Smooth muscle cell (in vitro differentiated cells): ENCODE data around the gene HNRNPA2B1. TPM values are rescaled to one million over a fixed set of nuclear protein-coding genes. Genes with fewer than 3 reads are reported as not detected.

Experiments
- DNase-seq: peaks from one replicate; lab custom pipeline; 2025; ENCODE audit not compliant: unreplicated experiment; lab: John Stamatoyannopoulos, UW
- H2AFZ ChIP-seq: fragments of 200-600 bp; sonication (generic); 2 replicates; pipeline ENCODE4 v1.6.0; 2016; ENCODE audit warnings: antibody characterized with exemption, low read depth, mild to moderate bottlenecking
- H3F3A ChIP-seq: fragments of 200-600 bp; sonication (generic); 2 replicates; pipeline ENCODE4 v1.6.0; 2017; ENCODE audit warnings: antibody characterized with exemption, low read depth
- H3K27ac ChIP-seq: fragments of 200-600 bp; sonication (generic); 2 replicates; pipeline ENCODE4 v1.5.1; 2016; ENCODE audit warnings: low read depth, mild to moderate bottlenecking
- H3K27me3 ChIP-seq: fragments of 200-600 bp; sonication (generic); 2 replicates; pipeline ENCODE4 v1.6.1; 2016; ENCODE audit warnings: low read depth, mild to moderate bottlenecking
- H3K36me3 ChIP-seq: fragments of 200-600 bp; sonication (generic); 2 replicates; pipeline ENCODE4 v1.5.1; 2016; ENCODE audit warnings: low read depth
- H3K4me1 ChIP-seq: fragments of 200-600 bp; sonication (generic); 2 replicates; pipeline ENCODE4 v1.5.1; 2016; ENCODE audit warnings: low read depth
- H3K4me2 ChIP-seq: fragments of 200-600 bp; sonication (generic); 2 replicates; pipeline ENCODE4 v1.6.0; 2016; ENCODE audit warnings: mild to moderate bottlenecking
- H3K4me3 ChIP-seq: fragments of 200-600 bp; sonication (generic); 2 replicates; pipeline ENCODE4 v1.5.1; 2016; ENCODE audit warnings: mild to moderate bottlenecking
- H3K79me2 ChIP-seq: fragments of 200-600 bp; sonication (generic); 2 replicates; pipeline ENCODE4 v1.6.0; 2016; ENCODE audit warnings: low read depth, mild to moderate bottlenecking
- H3K9ac ChIP-seq: fragments of 200-600 bp; sonication (generic); 2 replicates; pipeline ENCODE4 v1.6.0; 2016; ENCODE audit warnings: low read depth
- H3K9me3 ChIP-seq: fragments of 200-600 bp; sonication (generic); replicated peaks from 2 replicates; pipeline ENCODE4 v1.5.1; 2016; ENCODE audit warnings: low read depth
- H4K20me1 ChIP-seq: fragments of 200-600 bp; sonication (generic); 2 replicates; pipeline ENCODE4 v1.6.0; 2016; ENCODE audit warnings: low read depth
- WGBS: methylation state at CpG from one replicate; pipeline ENCODE4 v1.1.7; 2016; ENCODE audit warnings: low lambda C conversion rate; 5-methylcytosine and 5-hydroxymethylcytosine counted together
- polyA plus RNA-seq: library from polyadenylated mRNA; unstranded; fragments of >200 nt; fragmentation: Nextera tagmentation; extraction: Ambion mirVana; gene quantifications from 2 replicates; pipeline ENCODE4 v1.2.1, GENCODE V29; 2016
- total RNA-seq: library from RNA; depleted of rRNA; stranded (reverse); fragments of >200 nt; gene quantifications from 2 replicates; pipeline ENCODE4 v1.2.3, GENCODE V29; 2014
- TF ChIP-seq, protein P1 (sequence below): fragments of 200-600 bp; sonication (generic); IDR thresholded peaks from 2 replicates; pipeline ENCODE4 v1.5.1; 2017; ENCODE audit warnings: borderline replicate concordance, mild to moderate bottlenecking, antibody characterized with exemption; ENCODE audit not compliant: insufficient read depth, poor library complexity, severe bottlenecking

Gene HNRNPA2B1
- total and polyA plus RNA-seq, 2 experiments from 2014 or later: 158 to 393 TPM

DNA sequence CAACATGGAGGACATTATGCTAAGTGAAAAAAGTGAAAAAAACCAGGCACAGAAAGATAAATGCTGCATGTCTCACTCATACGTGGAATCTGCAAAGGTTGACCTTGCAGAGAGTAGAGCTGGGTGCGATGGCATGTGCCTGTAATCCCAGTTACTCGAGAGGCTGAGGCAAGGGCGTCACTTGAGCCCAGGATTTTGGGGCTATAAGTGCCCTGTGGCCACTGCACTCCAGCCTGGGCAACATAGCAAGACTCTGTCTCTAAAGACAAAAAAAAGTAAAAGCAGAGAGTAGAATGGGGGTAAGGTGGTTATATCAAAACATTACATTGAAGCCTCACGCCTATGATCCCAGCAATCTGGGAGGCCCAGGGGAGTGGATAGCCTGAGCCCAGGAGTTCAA is 23.8 kb upstream of the HNRNPA2B1 start:
- Histone ChIP-seq H3K27ac (no peak overlapping the region), H3K27me3 (no peaks in the 10 kb centered on the region), H3F3A (no peaks in the 10 kb centered on the region), H3K4me1 (no peaks in the 10 kb centered on the region), H3K4me2 (no peak overlapping the region), H3K9me3 (no peaks in the 10 kb centered on the region), H3K4me3 (no peak overlapping the region), H2AFZ (no peak overlapping the region), H3K79me2 (no peaks in the 10 kb centered on the region), H4K20me1 (no peaks in the 10 kb centered on the region), H3K9ac (no peak overlapping the region), H3K36me3 (no peaks in the 10 kb centered on the region)
- 77% methylated on average over 5 of the region's 5 CpGs for WGBS
- TF ChIP-seq, protein P1, sequence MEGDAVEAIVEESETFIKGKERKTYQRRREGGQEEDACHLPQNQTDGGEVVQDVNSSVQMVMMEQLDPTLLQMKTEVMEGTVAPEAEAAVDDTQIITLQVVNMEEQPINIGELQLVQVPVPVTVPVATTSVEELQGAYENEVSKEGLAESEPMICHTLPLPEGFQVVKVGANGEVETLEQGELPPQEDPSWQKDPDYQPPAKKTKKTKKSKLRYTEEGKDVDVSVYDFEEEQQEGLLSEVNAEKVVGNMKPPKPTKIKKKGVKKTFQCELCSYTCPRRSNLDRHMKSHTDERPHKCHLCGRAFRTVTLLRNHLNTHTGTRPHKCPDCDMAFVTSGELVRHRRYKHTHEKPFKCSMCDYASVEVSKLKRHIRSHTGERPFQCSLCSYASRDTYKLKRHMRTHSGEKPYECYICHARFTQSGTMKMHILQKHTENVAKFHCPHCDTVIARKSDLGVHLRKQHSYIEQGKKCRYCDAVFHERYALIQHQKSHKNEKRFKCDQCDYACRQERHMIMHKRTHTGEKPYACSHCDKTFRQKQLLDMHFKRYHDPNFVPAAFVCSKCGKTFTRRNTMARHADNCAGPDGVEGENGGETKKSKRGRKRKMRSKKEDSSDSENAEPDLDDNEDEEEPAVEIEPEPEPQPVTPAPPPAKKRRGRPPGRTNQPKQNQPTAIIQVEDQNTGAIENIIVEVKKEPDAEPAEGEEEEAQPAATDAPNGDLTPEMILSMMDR: no peak
- DNase-seq: no peak

- 85% methylated on average over 2 of the region's 2 CpGs for WGBS
- peaks cover 15% of the 10 kb centered on the region for H4K20me1 ChIP-seq
- no peak overlapping the region for H3K4me3 ChIP-seq
- H3K79me2 ChIP-seq: peaks cover 3% of the 10 kb centered on the region
- DNase-seq: no peak
- H3K9me3 ChIP-seq: no peaks in the 10 kb centered on the region
- no peak overlapping the region for H3K27ac ChIP-seq
- no peak overlapping the region for H3K9ac ChIP-seq
- H3K4me1 ChIP-seq: no peaks in the 10 kb centered on the region
- H3K27me3 ChIP-seq: no peaks in the 10 kb centered on the region
- H3K4me2 ChIP-seq: no peak overlapping the region
- H3K36me3 ChIP-seq: peaks cover 14% of the 10 kb centered on the region
- H3F3A ChIP-seq: peaks cover 7% of the 10 kb centered on the region
- TF ChIP-seq, protein P1: no peak
- H2AFZ ChIP-seq: no peak overlapping the region
Measured at GRCh38 chr7:26216049-26216448, 15.5 kb upstream of the HNRNPA2B1 start.

DNA sequence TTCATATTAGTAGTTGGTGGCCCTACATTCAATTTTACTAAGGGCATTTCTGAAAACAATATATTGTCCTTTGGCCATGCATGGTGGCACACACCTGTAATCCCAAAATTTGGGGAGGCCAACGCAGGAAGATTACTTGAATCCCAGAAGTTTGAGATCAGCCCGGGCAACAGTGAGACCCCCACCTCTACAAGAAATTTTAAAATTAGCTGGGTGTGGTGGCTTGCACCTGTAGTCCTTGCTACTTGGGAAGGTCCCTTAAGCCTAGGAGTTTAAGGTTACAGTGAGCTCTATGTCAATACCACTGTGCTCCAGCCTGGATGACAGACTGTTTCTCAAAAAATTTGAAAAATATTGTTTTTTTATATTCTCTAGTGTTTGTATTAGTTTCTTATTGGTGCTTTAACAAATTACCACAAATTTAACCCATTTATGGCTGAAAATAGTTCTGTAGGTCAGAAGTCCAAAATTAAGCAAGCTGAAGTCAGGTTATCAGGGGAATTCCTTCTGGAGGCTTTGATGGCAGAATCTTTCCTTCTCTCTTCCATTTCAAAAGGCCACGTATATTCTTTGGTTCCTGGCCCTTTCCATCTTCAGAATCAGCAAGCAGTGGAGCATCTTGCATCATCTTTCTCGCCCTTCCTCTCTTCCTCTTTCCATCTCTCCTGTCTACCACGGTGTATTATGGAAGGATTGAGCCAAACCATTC is 13.4 kb upstream of the HNRNPA2B1 start:
- Histone ChIP-seq H3K79me2 (peaks cover 12% of the 10 kb centered on the region), H3K27me3 (no peaks in the 10 kb centered on the region), H3K9me3 (no peaks in the 10 kb centered on the region), H2AFZ (no peak overlapping the region), H3K9ac (no peak overlapping the region), H3K4me2 (no peak overlapping the region), H4K20me1 (peaks cover 36% of the 10 kb centered on the region), H3K36me3 (peaks cover 30% of the 10 kb centered on the region), H3F3A (peaks cover 17% of the 10 kb centered on the region), H3K4me1 (no peaks in the 10 kb centered on the region), H3K27ac (no peak overlapping the region), H3K4me3 (no peak overlapping the region)
- WGBS: 71% methylated on average over 5 of the region's 5 CpGs
- TF ChIP-seq, protein P1: no peak
- DNase-seq: no peak
